GM21381 (cell line): ENCODE data around the gene CXorf58.
A peak's percentile ranks its signal among the peaks of the same experiment; 100 is the strongest.
"Not testable (repeated sequence)": the region's sequence is repeated elsewhere in the genome, so short reads cannot be mapped to it uniquely, and the experiment has no call there.

Experiments used
- ATAC-seq: cut with Tn5 transposase; IDR thresholded peaks from one replicate; pipeline ENCODE4 v1.9.1; 2021; ENCODE audit warnings: mild to moderate bottlenecking, moderate library complexity; ENCODE audit not compliant: unreplicated experiment

Gene CXorf58

DNA sequence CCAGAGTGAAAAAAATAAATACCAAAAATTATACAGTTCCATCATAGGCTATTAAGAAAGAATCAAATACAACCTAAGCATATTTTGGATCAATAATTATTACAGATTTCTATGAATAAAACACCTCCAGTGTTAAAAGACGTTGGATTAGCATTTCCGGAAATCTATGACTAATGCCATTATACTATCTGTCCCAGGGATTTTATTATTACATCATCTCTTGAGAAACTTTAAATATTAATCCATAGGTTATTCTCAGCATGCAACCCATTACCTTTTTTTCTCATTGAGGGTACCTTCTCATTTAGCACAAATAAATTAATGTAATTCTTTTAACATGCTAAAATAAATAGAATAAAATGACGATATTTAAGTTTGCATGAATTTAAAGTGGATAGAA is 44.6 kb downstream of the CXorf58 start:
- no peak for ATAC-seq

DNA sequence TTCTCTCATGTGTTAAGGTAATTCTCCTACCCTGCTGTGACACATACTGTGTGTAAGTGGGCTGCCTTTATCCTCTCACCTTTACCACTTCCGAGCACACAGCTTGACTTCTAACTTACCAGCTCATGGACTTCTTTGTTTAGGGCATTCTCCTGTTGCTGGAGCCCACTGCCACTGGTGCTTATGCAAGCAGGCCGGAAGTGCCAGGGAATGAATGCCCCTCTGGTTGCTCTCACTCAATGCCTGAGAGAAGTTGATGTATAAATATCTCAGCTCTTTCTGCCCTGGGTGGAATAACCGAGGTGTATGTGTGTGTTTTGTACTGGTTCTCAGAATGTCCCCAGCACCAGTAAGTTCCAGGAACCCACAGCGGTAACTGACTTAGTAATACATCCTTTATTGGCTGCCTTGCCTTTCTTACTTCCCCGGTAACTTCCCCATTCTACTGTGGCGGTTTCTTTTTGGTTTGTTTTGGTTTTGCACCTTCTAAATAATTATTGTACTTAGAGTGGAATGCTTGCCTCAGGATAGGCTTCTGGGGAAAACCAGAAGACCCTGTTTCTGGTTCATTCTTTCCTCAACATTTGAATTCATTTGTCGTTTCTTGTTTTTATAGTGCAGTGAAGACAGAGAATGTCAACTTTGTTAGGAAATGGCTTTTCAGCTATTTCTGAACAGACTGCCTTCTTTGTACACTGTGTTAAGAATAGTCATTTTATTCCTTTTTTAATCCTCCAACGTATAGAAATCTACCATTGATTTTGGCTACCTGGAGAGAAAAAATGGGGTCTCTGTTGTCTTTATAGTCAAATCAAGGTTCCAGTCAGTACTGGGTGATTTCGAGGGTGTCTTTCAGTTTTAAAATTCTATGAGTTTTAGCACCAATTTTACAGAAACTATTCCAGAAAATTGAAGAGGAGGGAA is 45.4 kb downstream of the CXorf58 start:
- ATAC-seq: peak; percentile 93

DNA sequence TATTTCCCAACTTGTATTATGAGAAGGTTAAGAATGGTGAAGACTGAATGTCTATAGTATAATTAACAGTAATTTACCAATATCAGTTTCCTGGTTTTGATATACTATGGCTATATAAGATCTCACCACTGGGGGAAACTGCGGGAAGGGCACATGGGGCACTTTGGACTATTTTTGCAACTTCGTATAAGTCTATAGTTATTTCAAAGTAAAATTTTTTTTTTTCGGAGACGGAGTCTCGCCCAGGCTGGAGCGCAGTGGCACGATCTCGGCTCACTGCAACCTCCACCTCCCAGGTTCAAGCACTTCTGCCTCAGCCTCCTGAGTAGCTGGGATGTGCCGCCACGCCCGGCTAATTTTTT is 46.1 kb downstream of the CXorf58 start:
- no peak for ATAC-seq

DNA sequence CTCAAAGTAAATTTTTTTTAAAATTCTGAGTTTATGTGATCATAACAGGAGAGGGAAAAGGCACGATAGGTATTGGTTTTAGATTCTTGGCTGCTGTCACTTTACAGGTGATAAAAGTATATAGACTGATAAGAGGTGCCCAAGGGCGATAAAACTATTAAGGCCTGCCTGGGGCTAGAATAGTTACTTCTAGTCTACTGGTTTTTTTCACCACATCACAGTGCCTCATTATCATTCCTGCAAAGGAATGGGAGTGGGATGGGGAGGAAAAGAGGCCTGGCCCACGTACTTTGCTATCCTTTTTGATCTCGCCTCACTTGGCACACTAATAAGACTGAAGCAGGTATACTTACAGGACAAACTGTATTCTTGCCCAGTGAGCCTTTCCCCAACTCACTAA is 46.6 kb downstream of the CXorf58 start:
- no peak for ATAC-seq

DNA sequence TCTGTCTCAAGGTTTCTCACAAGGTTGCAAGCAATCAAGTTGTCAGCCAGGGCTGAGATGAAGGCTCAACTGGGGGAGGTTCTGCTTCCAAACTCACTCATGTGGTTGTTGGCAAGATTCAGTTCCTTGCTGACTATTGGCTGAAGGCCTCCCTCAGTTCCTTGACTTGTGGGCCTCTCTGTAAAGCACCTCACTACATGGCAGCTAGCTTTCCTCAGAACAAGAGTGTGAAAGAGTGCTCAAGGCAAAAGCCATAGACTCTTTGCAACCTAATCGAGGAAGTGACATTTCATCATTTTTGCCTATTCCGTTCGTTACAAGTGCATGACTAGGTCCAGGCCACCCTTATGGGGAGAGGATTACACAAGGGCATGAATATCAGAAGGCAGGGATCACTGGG is 52.0 kb downstream of the CXorf58 start:
- ATAC-seq: no peak

DNA sequence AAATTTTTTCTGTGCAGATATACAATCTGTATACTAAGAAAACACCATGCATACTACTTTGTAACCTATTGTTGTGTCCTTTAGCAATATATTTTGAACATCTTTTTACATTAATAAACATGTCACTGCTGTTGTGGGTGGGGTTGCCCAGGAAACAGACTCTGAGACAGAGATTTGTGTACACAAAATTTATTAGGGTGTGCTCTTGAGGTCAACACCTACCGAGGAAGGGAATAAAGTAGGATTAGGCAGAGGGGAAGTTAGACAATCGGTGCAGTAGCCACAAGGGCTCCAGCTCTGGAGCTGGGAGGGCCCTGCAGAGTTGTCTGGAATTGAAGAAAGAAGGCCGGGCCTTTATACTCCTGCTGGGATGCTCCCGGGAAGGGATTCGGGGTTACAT is 56.4 kb downstream of the CXorf58 start:
- ATAC-seq: no peak

DNA sequence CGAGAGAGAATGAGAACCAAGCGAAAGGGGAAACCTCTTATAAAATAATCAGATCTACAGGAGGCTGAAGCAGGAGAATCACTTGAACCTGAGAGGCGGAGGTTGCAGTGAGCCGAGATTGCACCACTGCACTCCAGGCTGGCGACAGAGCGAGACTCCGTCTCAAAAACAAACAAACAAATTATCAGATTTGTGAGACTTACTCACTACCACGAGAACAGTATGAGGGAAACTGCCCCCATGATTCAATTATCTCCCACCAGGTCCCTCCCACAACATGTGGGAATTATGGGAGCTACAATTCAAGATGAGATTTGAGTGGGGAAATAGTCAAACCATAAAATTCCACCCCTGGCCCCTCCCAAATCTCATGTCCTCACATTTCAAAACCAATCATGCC is 57.8 kb downstream of the CXorf58 start:
- ATAC-seq: not testable (repeated sequence)

DNA sequence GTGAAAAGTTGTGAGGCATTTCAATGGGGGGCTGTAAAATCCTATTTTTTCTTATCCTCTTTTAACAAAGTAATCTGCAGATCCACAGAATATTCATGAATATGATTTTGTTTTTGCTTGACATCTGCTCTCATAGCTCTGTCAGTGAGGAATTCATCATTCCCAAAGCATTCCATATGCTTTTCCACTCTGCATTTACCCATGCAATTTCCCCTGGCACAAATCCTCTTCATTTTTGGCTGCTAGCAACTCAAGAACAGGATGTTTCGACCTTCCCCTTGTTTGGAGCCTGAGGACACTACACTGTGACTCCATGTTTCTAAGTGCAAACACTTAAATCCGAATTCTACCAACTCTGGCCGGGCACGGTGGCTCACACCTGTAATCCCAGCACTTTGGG is 70.7 kb downstream of the CXorf58 start:
- no peak for ATAC-seq

DNA sequence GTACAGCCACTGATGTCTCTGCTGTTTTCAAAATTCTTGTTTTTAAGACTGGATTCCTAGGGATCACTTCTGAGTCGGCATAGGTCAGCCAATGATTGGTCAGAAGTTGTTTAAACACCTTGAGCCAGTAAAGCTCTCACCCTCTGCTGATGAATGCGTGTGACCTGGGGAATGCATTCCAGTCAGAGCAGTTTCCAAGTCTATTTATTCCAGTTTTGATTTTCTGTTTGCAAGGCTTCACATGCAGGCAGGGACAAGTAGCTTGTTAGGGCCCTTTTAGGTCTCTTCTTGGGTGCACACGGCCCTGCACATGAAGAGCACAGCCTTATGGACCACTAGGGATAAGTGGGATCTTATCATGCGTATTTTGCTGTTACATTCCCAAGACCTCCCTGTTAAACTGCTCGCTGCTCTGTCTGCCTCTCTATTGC is 72.2 kb downstream of the CXorf58 start:
- no peak for ATAC-seq

DNA sequence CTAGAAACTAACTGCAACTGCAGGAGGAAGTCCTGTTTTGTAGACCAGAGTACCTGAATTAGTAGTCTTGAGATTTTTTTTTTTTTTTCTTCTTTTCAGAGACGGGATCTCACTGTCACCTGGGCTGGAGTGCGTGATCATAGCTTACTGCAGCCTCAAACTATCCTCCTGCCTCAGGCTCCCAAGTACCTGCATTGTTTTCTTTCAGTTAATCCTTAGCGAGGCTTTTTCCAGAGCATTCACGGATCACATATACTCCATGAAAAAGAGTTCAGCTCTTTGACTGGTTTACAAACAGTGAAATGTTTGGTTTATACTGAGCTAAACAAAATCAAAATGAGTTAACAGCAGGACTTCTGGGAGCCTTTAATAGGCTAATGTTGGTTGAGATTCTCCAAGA is 73.4 kb downstream of the CXorf58 start:
- no peak for ATAC-seq

DNA sequence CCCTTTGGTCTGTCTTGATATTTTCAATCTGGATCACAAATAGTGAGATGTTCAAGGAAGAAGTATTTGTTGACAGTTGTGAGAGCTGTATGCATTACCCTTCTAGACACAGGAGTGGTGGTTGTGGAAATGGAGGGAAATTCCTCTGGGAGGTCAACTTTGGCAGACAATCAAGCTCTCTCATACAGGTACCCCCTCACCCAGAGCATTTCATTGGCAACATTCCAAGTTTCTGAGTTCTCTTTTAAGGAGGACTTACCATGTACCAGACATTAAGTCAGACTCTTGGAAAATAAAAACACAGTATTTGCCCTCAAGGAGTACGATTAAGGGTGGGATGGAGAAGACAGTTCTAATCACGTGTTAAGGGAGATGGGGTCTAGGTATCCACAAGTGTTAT is 73.9 kb downstream of the CXorf58 start:
- no peak for ATAC-seq

DNA sequence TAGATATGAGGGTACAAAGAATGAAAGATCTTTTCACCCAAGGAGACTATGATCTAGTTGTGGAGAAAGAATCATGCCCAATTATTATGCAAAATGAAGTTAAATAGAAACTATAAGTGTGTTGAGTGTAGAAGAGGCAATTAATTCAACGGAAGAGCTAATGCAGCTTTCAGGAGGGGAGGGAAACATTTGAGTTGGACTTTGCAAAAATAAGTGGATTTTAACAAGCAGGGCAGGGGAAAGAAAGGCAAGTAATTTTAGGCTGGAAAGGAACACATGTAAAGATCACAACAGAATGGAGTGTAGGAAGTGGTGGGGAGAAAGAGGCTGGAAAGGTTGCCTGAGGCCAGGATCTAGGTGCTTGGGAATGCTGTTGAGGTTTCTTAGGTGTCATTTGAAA is 75.1 kb downstream of the CXorf58 start:
- ATAC-seq: no peak
